Measurements from ENCODE around the gene ABCA2. TPM values are rescaled to one million over a fixed set of nuclear protein-coding genes. Genes with fewer than 3 reads are reported as not detected.

The ABCA2 gene
- total and polyA plus RNA-seq, 12 donors: 2.9 to 150 (median 31.5) TPM

- TF ChIP-seq CTCF (IDR thresholded peaks at IDR 0.05) (no peak), POLR2A (IDR thresholded peaks at IDR 0.05) (no peak)
- Histone ChIP-seq H3K27me3 (peaks cover 50% of the 10 kb centered on the region), H3K27ac (no peak overlapping the region), H3K9me3 (replicated peaks in 1 of 3) (no peaks in the 10 kb centered on the region), H3K36me3 (replicated peaks in 1 of 2) (no peaks in the 10 kb centered on the region), H3K4me1 (replicated peaks in 1 of 2) (peaks cover 0 to 21% of the 10 kb centered on the region in 2 donors), H3K4me3 (peak overlapping the region in 1 of 4 donors; percentile 43)
- no peak for DNase-seq
- WGBS, 4 donors: 15 to 33% (median 21%) methylated on average over 5 to 71 of the region's 71 CpGs
- intact Hi-C loops (cut with DNase I): no loop called here
These were observed 25.2 kb upstream of the ABCA2 start for GRCh38 chr9:137052998-137053943.

- intact Hi-C loops (cut with DNase I): no loop called here
- DNase-seq: no peak
- Histone ChIP-seq H3K27ac (no peak overlapping the region), H3K4me3 (no peak overlapping the region), H3K27me3 (peaks cover 59% of the 10 kb centered on the region), H3K9me3 (replicated peaks in 1 of 3) (no peaks in the 10 kb centered on the region), H3K36me3 (replicated peaks in 1 of 2) (no peaks in the 10 kb centered on the region), H3K4me1 (replicated peaks in 1 of 2) (peaks cover 0 to 21% of the 10 kb centered on the region in 2 donors)
- WGBS, 4 donors: 51 to 100% (median 80%) methylated on average over 1 to 8 of the region's 8 CpGs
- TF ChIP-seq CTCF (IDR thresholded peaks at IDR 0.05): no peak
- no peak for TF ChIP-seq POLR2A (IDR thresholded peaks at IDR 0.05)
These were observed 24.3 kb upstream of the ABCA2 start for GRCh38 chr9:137052293-137052692.

DNA sequence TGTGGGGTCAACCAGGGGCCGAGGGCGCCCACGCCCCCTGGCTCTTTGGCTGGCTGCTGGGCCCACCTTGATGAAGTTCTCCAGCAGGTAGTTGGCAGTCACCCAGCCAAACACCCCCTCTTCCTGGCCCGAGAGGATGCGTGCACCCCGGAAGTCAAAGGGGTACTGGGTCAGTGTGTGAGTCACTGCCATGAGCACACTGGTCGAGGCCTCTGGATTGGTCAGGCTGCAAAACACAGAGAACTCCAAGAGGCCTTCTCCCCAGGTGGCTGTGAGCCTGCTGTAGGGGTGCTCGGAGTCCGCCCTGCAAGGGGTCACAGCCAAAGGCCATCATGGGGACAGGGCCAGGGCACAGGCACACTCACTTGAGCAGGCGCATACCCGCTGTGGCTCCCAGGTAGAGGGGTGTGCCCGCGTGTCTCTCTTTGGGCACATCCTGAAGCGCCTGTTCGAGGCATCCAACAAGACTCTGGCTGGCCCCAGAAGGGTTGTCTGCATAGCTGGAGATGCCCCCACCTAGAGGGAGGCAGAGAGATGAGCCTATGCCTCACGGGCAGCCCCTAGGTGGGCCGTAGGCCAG, 23.2 kb upstream of the ABCA2 start:
- 77 to 93% (median 91%) methylated on average over 7 to 17 of the region's 17 CpGs for WGBS, 4 donors
- H3K4me1 ChIP-seq (replicated peaks in 1 of 2): peaks cover 2 to 24% of the 10 kb centered on the region in 2 donors
- H3K27me3 ChIP-seq: peaks cover 68% of the 10 kb centered on the region

More for the DNA sequence above, 23.2 kb upstream of the ABCA2 start:
- Histone ChIP-seq H3K36me3 (replicated peaks in 1 of 2) (no peaks in the 10 kb centered on the region), H3K4me3 (no peak overlapping the region), H3K27ac (no peak overlapping the region), H3K9me3 (replicated peaks in 1 of 3) (no peaks in the 10 kb centered on the region)
- TF ChIP-seq CTCF (IDR thresholded peaks at IDR 0.05): no peak
- no peak for TF ChIP-seq POLR2A (IDR thresholded peaks at IDR 0.05)
- intact Hi-C loops (cut with DNase I): no loop called here
- DNase-seq: no peak
